ENCODE data around the gene PHF21B. TPM values are rescaled to one million over a fixed set of nuclear protein-coding genes. Genes with fewer than 3 reads are reported as not detected.

The PHF21B gene
- total RNA-seq, 4 donors from 2014 or later, result not detected

GRCh38 chr22:44918925-44919392 lies 90.8 kb downstream of the PHF21B start:
- no peak for TF ChIP-seq EP300 (IDR thresholded peaks at IDR 0.05)
- TF ChIP-seq, protein P1, sequence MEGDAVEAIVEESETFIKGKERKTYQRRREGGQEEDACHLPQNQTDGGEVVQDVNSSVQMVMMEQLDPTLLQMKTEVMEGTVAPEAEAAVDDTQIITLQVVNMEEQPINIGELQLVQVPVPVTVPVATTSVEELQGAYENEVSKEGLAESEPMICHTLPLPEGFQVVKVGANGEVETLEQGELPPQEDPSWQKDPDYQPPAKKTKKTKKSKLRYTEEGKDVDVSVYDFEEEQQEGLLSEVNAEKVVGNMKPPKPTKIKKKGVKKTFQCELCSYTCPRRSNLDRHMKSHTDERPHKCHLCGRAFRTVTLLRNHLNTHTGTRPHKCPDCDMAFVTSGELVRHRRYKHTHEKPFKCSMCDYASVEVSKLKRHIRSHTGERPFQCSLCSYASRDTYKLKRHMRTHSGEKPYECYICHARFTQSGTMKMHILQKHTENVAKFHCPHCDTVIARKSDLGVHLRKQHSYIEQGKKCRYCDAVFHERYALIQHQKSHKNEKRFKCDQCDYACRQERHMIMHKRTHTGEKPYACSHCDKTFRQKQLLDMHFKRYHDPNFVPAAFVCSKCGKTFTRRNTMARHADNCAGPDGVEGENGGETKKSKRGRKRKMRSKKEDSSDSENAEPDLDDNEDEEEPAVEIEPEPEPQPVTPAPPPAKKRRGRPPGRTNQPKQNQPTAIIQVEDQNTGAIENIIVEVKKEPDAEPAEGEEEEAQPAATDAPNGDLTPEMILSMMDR (IDR thresholded peaks at IDR 0.05), result no peak
- no peak for TF ChIP-seq POLR2AphosphoS5 (IDR thresholded peaks at IDR 0.05)
- TF ChIP-seq POLR2A (IDR thresholded peaks at IDR 0.05), result no peak
- Histone ChIP-seq H3K36me3 (no peaks in the 10 kb centered on the region), H3K27me3 (peaks cover 8% of the 10 kb centered on the region), H3K9me3 (no peaks in the 10 kb centered on the region), H3K4me1 (no peaks in the 10 kb centered on the region), H3K27ac (no peak overlapping the region), H3K4me3 (no peak overlapping the region)
- WGBS, result 93% methylated on average over 8 of the region's 8 CpGs
- DNase-seq (ENCODE audit: low spot score in 2 of 2), result peak in 1 of 2 donors; percentile 45

GRCh38 chr22:44918166-44918924 lies 91.5 kb downstream of the PHF21B start:
- Histone ChIP-seq H3K9me3 (no peaks in the 10 kb centered on the region), H3K27me3 (peaks cover 8% of the 10 kb centered on the region), H3K36me3 (no peaks in the 10 kb centered on the region), H3K4me1 (no peaks in the 10 kb centered on the region), H3K4me3 (no peak overlapping the region), H3K27ac (no peak overlapping the region)
- WGBS, result 86% methylated on average over 7 of the region's 18 CpGs
- TF ChIP-seq POLR2A (IDR thresholded peaks at IDR 0.05) (no peak), EP300 (IDR thresholded peaks at IDR 0.05) (no peak), POLR2AphosphoS5 (IDR thresholded peaks at IDR 0.05) (no peak)
- TF ChIP-seq, protein P1 (IDR thresholded peaks at IDR 0.05), result no peak
- DNase-seq (ENCODE audit: low spot score in 2 of 2), result peak; percentile 38 to 77

DNA sequence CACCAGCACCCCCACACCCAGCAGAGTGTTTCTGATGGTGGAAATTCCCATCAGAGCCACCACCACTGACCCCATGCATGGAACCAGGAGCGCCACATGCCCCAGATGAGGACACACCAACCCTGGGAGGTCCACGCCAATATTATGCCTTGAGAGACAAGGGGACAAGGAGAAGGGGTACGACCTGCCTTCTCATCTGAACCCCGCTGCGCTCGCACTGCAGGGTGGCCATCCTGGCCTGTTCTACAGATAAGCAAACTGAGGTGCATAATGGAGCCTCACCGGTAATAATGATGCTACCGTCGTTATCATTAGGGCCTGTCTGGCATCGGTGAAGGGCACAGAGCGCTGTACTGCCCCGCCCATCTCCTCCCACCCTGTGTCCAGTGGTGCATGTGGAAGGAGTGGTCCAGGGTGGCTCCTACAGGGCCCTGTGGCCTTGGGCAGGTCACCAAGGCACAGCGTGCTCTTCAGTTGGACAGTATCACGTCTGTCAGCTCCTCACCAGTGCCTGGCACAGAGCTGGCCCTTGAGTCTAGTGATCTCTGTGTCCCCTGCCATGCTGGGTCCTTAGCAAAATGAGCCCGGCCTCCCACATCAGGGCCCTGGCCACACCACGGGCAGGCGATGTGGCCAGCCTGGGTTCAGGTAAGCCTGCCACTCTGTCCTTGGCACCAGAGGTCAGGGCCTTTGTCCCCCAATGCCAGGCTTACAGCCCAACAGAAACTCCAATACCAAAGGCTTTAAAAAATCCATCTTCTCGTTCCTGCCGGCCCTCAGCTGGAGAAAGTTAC lies 92.2 kb downstream of the PHF21B start:
- no peak for TF ChIP-seq POLR2A (IDR thresholded peaks at IDR 0.05)
- TF ChIP-seq, protein P1 (IDR thresholded peaks at IDR 0.05), result no peak
- no peak for TF ChIP-seq EP300 (IDR thresholded peaks at IDR 0.05)
- no peak for TF ChIP-seq POLR2AphosphoS5 (IDR thresholded peaks at IDR 0.05)
- H3K36me3 ChIP-seq, result no peaks in the 10 kb centered on the region

DNA sequence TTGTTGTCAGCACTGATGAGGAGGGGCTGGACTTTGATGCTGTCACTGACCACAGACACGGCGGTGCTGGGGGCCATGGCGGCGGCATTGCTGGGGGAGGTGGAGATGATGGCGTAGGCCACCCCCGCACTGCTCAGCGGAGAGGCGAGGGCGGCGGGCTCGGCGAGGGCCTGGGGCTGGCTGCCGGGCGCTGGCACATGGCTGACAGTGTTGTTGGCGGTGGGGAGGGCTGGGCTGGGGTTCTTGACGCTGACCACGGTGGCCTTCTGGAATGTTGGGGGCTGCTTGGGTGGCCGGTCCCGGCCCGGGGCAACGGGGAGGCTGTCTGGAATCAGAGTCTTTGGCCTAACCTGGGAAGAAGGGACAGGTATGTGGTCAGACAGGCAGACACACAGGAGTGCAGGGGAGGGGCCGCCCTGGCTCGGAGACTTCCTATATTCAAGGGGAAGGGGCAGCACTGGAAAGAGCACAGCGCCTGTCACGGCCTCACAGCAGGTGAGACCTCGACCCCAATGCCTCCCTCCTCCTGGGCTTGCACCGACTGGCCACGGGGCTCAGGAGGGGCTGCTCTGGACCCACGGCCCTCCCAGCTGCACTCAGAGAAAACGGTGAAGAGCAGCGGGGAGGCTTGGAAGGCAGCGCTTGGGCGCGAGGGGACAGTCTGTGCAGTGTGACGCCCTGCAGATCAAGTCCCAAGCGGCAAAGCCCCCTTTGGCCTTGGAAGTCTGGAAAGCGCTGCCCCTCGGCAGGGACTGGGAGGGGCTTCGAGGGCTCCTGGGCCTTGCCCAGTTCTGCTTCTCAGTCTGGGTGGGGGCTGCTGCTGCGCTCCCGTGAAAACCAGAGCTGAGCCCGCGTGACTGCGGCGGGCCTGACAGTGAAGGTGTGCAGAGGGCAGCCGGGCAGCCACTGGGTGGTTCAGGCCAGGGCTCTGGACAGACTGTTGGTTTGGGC lies 93.2 kb downstream of the PHF21B start:
- H3K27me3 ChIP-seq, result peaks cover 8% of the 10 kb centered on the region
- H3K4me1 ChIP-seq, result no peaks in the 10 kb centered on the region
- WGBS, result 75% methylated on average over 30 of the region's 46 CpGs
- TF ChIP-seq, protein P1 (IDR thresholded peaks at IDR 0.05), result no peak
- no peak for TF ChIP-seq POLR2A (IDR thresholded peaks at IDR 0.05)
- TF ChIP-seq POLR2AphosphoS5 (IDR thresholded peaks at IDR 0.05), result no peak
- TF ChIP-seq EP300 (IDR thresholded peaks at IDR 0.05), result no peak
- no peak overlapping the region for H3K4me3 ChIP-seq
- DNase-seq (ENCODE audit: low spot score in 2 of 2), result peak; percentile 44 to 73
- no peak overlapping the region for H3K27ac ChIP-seq
- H3K9me3 ChIP-seq, result peaks cover 2% of the 10 kb centered on the region
- no peaks in the 10 kb centered on the region for H3K36me3 ChIP-seq

More for the DNA sequence above, 92.2 kb downstream of the PHF21B start:
- no peak overlapping the region for H3K27ac ChIP-seq
- no peaks in the 10 kb centered on the region for H3K9me3 ChIP-seq
- 94% methylated on average over 7 of the region's 19 CpGs for WGBS
- H3K4me3 ChIP-seq, result no peak overlapping the region
- DNase-seq (ENCODE audit: low spot score in 2 of 2), result peak in 1 of 2 donors; percentile 32
- no peaks in the 10 kb centered on the region for H3K4me1 ChIP-seq
- peaks cover 8% of the 10 kb centered on the region for H3K27me3 ChIP-seq

Data from suprapubic skin (tissue), 4 donors.